Mononuclear cell (primary cell): ENCODE data around the gene HOXD1. TPM values are rescaled to one million over a fixed set of nuclear protein-coding genes. Genes with fewer than 3 reads are reported as not detected.

Experiments used
- H3K27me3 ChIP-seq: 2 replicates; pipeline ENCODE4 v1.6.0; 2011; ENCODE audit warnings: low read length, control low read depth; ENCODE audit not compliant: insufficient read depth
- H3K4me1 ChIP-seq: 2 replicates; pipeline ENCODE4 v1.5.1; 2011; ENCODE audit warnings: mild to moderate bottlenecking, low read length, control low read depth; ENCODE audit not compliant: insufficient read depth
- H3K4me3 ChIP-seq: 2 replicates; pipeline ENCODE4 v1.5.1; 2011; ENCODE audit warnings: mild to moderate bottlenecking, low read length, moderate library complexity
- H3K9me3 ChIP-seq: 2 replicates; pipeline ENCODE4 v1.5.1; 2011; ENCODE audit warnings: low read depth, mild to moderate bottlenecking, control low read depth, low read length
- total RNA-seq: library from RNA; depleted of rRNA; stranded (reverse); fragments of >200 nt; gene quantifications from one replicate; pipeline ENCODE4 v1.2.3, GENCODE V29; 2012

The HOXD1 gene
- total RNA-seq, 1 donor: not detected

GRCh38 chr2:176159663-176160250 is 28.7 kb upstream of the HOXD1 start:
- H3K4me3 ChIP-seq: no peak overlapping the region
- H3K9me3 ChIP-seq: no peaks in the 10 kb centered on the region

GRCh38 chr2:176160251-176160985 is 28.1 kb upstream of the HOXD1 start:
- H3K4me3 ChIP-seq: no peak overlapping the region
- no peaks in the 10 kb centered on the region for H3K9me3 ChIP-seq
- peaks cover 94% of the 10 kb centered on the region for H3K27me3 ChIP-seq
- H3K4me1 ChIP-seq: no peaks in the 10 kb centered on the region

More at GRCh38 chr2:176159663-176160250, 28.7 kb upstream of the HOXD1 start:
- Histone ChIP-seq H3K27me3 (peaks cover 94% of the 10 kb centered on the region), H3K4me1 (no peaks in the 10 kb centered on the region)

- Histone ChIP-seq H3K4me3 (no peak overlapping the region), H3K9me3 (no peaks in the 10 kb centered on the region), H3K27me3 (peaks cover 94% of the 10 kb centered on the region), H3K4me1 (no peaks in the 10 kb centered on the region)
Measured at GRCh38 chr2:176160986-176161824, 27.3 kb upstream of the HOXD1 start.

- Histone ChIP-seq H3K27me3 (peaks cover 94% of the 10 kb centered on the region), H3K9me3 (no peaks in the 10 kb centered on the region), H3K4me1 (no peaks in the 10 kb centered on the region), H3K4me3 (no peak overlapping the region)
Measured at GRCh38 chr2:176161825-176162626, 26.4 kb upstream of the HOXD1 start.

GRCh38 chr2:176162911-176163671 is 25.4 kb upstream of the HOXD1 start:
- H3K27me3 ChIP-seq: peaks cover 94% of the 10 kb centered on the region
- H3K4me1 ChIP-seq: no peaks in the 10 kb centered on the region
- no peak overlapping the region for H3K4me3 ChIP-seq
- no peaks in the 10 kb centered on the region for H3K9me3 ChIP-seq

GRCh38 chr2:176163672-176164056 is 24.8 kb upstream of the HOXD1 start:
- Histone ChIP-seq H3K4me1 (no peaks in the 10 kb centered on the region), H3K27me3 (peaks cover 95% of the 10 kb centered on the region), H3K4me3 (no peak overlapping the region), H3K9me3 (no peaks in the 10 kb centered on the region)

- Histone ChIP-seq H3K4me1 (no peaks in the 10 kb centered on the region), H3K4me3 (no peak overlapping the region), H3K9me3 (no peaks in the 10 kb centered on the region), H3K27me3 (peaks cover 99% of the 10 kb centered on the region)
Measured at GRCh38 chr2:176164201-176164600, 24.3 kb upstream of the HOXD1 start.

GRCh38 chr2:176164611-176165369 is 23.7 kb upstream of the HOXD1 start:
- H3K9me3 ChIP-seq: no peaks in the 10 kb centered on the region
- peaks cover 99% of the 10 kb centered on the region for H3K27me3 ChIP-seq
- H3K4me3 ChIP-seq: no peak overlapping the region
- no peaks in the 10 kb centered on the region for H3K4me1 ChIP-seq

- H3K9me3 ChIP-seq: no peaks in the 10 kb centered on the region
Measured at GRCh38 chr2:176165370-176166050, 23.0 kb upstream of the HOXD1 start.

GRCh38 chr2:176166272-176166671 is 22.2 kb upstream of the HOXD1 start:
- Histone ChIP-seq H3K4me1 (no peaks in the 10 kb centered on the region), H3K27me3 (peaks cover 99% of the 10 kb centered on the region), H3K9me3 (no peaks in the 10 kb centered on the region), H3K4me3 (no peak overlapping the region)

More at GRCh38 chr2:176165370-176166050, 23.0 kb upstream of the HOXD1 start:
- H3K27me3 ChIP-seq: peaks cover 99% of the 10 kb centered on the region
- H3K4me1 ChIP-seq: no peaks in the 10 kb centered on the region
- H3K4me3 ChIP-seq: no peak overlapping the region

- H3K9me3 ChIP-seq: no peaks in the 10 kb centered on the region
- H3K4me1 ChIP-seq: no peaks in the 10 kb centered on the region
- no peak overlapping the region for H3K4me3 ChIP-seq
- H3K27me3 ChIP-seq: peaks cover 99% of the 10 kb centered on the region
Measured at GRCh38 chr2:176167398-176167797, 21.1 kb upstream of the HOXD1 start.

- no peak overlapping the region for H3K4me3 ChIP-seq
Measured at GRCh38 chr2:176169181-176169580, 19.3 kb upstream of the HOXD1 start.

GRCh38 chr2:176169711-176170110 is 18.8 kb upstream of the HOXD1 start:
- Histone ChIP-seq H3K27me3 (peaks cover 99% of the 10 kb centered on the region), H3K4me3 (no peak overlapping the region), H3K4me1 (no peaks in the 10 kb centered on the region), H3K9me3 (no peaks in the 10 kb centered on the region)

More at GRCh38 chr2:176169181-176169580, 19.3 kb upstream of the HOXD1 start:
- H3K9me3 ChIP-seq: no peaks in the 10 kb centered on the region
- peaks cover 99% of the 10 kb centered on the region for H3K27me3 ChIP-seq
- no peaks in the 10 kb centered on the region for H3K4me1 ChIP-seq
